Femur (tissue), 1 donor: ENCODE results near the gene GPC3.
"Not testable (repeated sequence)": the region's sequence is repeated elsewhere in the genome, so short reads cannot be mapped to it uniquely, and the experiment has no call there.

Experiments used
- DNase-seq: peaks from one replicate; pipeline ENCODE4 v3.0.0-alpha.2; 2017

Gene GPC3

DNA sequence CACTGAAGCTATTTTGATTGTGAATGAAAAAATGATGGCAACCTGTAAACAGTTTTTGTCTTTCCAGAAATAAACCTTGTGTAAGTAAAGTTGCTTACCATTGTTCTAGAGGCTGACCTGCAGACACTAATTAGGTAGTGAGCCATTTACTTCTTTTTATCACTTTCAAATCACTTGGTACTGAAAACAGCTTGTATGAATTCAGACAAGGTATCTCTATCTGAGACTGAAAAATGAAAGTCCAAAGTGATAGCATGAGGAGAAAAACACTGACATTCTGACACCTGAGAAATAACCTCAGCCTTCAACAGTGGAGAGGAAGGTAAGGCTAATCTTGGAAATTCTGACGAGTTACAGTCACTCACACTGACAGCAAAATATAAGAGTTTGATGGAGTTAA, 238.8 kb downstream of the GPC3 start:
- no peak for DNase-seq

DNA sequence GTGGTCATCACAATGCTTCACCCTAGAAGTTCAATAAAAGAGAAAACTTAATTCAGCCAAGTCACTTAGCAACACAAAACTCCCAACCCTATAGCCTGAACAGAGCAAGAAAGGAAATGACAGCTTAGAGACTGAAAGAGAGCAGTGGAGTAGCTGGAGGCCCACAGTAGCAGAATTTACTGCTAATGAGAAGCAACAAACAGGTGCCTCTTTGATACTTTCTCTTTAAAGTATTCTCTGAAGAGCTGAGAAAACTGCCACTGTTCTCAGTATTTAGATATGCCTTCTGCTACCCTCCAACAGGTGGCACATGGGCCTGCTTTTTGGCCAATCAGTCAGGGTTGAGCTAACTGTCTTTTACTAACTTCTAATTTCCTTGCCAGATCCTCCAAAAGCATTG, 240.0 kb downstream of the GPC3 start:
- no peak for DNase-seq

DNA sequence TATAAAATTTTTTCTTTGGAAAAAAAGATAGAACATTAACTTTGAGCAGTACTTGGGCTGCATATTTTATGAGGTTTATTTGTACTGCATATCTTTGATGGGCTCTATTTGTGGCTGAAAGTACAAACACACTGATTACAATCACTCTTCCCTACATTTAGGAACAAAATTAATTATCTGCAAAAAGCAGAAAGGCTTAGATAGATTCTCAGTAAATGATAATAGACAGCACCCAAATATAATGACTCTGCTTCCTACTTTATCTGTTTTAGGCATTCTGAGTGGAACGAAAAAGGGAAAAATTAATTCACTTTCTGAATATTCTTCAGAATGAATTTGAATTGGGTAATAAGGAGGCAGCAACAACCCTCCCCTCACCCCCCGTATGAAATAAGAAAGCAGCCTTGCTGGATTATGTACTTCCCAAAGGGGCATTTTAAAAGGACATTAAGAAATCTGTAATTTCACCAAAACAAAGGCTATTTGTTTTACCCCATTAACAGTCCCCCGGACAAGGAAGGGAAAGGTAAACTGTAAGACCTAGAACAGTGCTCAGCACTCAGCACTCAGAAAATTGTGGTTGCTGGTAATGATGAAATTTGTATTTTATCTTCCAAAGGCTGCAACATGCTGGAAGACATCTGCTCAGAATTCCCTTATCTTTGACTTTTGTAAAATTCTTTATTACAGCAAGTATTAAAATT, 242.6 kb downstream of the GPC3 start:
- DNase-seq: no peak

DNA sequence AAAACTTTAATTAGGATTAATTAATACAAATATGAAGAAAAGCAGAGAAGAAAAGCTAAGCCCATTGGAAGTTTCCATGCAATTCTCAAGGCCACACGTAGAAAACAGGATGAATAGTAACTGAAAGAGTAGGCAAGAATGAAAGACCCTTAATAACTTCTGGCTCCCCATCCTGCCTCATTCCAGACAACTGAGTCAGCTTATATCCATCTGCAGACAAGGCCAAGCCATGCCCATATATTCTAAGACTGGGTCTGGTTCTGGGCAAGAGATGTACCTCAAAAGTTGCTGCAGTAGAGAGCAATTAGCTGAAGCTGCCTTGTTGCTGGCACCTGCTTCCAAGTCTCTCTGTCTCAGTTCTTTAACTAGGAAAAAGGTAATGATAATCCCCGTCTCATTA, 244.1 kb downstream of the GPC3 start:
- DNase-seq: no peak

DNA sequence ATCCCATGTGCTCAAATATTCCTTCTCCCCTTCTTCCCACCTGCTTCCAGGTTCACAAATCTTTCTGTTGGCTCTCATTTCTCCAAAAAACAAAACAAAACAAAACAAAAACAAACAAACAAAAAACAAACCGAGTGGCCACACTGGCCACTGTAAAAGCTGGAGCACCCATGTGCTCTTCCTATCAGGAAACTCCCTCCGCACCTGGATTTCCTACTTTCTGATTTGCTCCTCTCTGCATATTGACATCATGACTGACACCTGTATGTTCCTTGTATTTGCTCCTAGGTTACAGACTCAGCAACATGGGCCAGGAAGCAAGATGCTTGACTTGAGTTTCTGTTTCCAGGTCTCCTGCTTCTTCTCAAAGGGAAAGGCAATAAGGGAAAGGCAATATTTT, 258.8 kb downstream of the GPC3 start:
- DNase-seq: no peak

DNA sequence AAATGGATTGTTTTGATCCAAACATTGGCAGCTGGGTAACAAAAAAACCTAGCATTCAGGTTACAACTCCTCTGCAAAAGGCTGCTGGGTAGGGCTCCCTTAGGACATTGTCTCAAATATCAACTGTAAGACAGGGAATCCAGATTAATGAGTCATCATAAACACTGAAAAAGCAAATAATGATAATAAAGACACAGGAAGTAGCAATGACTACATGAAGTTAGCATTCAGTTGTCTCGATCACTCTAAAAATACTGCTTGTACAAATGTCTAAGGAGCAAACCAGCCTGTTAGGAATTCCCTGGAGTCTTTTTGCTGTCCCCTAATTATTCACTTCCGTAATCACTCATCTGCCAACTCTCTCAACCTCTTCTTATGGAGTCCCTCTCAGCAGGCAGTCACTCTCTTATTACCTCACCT, 259.2 kb downstream of the GPC3 start:
- no peak for DNase-seq

DNA sequence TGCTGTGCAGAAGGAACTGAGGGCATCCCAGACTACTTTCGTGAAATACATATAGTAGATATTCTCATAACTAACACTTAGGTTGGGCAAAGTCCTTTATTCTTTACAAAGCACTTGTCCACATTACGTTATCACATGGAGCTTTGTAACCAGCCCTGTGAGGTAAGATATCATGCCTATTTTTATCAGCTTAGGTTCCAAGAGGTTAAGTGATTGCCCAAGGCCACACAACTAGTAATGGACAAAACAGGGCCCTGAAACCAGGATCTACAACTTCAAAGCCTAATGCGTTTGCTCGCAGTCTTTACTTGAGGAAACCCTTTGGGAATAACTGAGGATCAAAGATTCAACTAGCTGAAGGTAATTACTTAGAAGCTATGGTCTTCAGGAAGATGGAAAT, 261.5 kb downstream of the GPC3 start:
- DNase-seq: no peak

DNA sequence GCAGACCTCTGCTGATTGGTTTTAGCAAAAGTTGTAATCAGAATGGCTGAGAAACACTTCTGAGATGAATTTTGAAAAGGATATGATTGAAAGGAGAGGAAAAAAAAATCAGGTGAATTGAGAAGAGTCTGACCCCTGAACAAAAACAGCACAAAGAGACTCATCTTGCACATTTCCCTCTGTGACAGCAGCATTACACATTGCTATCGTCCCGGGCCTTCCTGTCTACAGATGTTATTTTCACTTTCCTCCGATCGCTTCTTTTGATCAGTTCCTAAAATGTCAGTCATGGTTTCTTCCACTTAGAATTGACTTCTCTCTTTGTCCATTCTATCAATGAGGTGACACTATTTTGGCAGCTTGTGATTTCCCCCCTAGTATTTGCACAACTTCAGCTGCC, 262.6 kb downstream of the GPC3 start:
- DNase-seq: no peak

DNA sequence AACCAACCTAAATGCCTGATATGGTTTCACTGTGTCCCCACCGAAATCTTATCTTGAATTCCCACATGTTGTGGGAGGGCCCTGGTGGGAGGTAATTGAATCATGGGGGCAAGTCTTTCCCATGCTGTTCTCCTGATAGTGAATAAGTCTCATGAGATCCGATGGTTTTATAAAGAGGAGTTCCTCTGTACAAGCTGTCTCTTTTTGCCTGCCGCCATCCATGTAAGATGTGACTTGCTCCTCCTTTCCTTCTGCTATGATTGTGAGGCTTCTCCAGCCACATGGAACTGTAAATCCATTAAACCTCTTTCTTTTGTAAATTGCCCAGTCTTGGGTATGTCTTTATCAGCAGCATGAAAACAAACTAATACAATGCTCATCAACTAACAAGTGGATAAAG, 265.1 kb downstream of the GPC3 start:
- not testable (repeated sequence) for DNase-seq

DNA sequence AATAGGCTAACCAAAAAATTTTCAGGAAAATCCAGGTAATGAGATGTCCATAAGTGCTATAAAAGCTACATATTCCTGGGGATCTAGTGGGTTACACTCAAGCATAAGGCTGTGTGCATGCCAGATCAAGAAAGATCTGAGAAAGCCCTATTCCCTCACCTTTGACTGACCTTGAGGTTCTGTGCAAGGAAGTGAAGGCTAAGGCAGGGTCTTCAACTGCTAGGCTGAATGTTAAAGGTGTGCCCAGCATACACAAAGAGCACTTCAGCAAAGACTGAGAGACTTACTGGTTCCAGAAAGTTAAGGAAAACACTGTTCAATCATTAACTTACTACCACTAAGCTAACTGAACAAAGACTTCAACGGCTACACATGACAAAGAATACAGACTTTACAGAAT, 269.7 kb downstream of the GPC3 start:
- no peak for DNase-seq

DNA sequence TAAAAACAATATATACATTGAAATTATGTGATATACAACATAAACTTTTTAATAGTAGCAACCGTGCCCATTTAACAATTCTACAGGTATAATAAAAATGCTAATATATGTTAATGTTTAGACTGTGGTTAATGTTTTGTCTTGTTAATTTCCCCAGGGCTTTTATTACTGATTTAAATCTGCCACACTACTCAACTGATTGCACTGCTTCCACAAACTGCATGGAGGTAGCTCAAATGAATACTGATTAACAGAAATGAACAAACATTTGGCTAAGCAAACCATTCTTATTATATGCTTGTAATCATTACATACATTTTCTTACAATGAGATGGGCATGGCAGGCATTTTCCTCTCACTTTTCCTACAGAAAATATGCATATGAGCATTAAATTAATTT, 275.9 kb downstream of the GPC3 start:
- DNase-seq: no peak

DNA sequence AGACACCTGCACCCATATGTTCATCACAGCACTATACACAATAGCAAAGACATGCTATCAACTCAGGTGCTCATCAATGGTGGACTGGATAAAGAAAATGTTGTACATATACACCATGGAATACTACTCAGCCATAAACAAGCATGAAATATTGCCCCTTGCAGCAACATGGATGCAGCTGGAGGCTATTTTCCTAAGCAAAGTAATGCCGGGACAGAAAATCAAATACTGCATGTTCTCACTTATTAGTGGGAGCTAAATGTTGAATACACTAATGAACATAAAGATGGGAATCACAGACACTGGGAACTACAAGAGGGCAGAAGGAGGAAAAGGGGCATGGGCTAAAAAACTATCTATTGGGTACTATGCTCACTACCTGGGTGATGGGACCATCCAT, 278.5 kb downstream of the GPC3 start:
- no peak for DNase-seq

DNA sequence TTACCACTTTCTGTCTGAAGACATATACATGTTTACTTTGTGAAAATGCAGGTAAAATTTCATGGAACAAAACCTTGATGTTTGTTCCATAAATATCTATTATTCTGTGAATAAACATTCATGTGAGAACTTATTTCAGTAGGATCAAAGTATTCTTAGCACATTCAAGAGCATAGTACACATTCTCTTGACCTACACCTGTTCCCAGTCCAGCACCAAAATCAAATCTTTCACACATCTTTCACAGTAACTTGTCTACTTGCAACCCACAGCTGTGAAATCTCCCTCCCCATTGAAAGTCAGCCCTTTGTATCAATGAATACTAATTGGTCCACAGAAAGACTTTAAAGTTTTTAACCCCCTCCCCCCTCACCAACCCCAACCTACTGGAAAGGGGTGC, 283.2 kb downstream of the GPC3 start:
- DNase-seq: no peak

DNA sequence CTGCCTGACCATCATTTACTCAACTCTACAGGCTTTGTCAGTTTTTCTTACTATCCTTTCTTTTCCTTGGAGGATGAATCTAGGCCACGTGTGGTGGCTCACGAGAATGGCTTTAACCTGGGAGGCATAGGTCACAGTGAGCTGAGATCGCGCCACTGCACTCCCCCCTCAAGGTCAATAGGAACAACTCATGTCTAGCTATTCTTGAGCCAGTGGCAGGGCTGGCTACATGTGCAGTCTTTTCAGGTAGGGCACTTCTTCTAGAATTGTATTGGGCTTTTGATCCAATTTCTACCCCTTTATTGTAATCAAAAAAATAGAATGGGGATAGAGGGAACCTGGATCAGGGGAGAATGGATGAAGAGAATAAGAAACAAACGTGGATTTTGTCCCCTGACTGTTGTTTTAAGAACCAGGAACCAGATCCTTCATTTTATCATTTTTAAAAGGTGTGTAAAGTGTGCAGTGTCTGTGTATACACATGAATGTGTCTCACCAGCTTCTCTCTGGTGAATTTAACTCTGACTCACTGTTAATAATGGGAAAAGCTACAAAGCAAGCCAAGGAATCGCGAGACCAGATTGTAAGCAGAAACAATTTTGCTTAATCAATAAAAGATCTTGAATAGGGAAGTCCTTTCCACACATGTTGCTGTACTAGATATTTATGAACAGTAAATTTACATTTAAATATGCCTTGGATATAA, 286.2 kb downstream of the GPC3 start:
- no peak for DNase-seq

DNA sequence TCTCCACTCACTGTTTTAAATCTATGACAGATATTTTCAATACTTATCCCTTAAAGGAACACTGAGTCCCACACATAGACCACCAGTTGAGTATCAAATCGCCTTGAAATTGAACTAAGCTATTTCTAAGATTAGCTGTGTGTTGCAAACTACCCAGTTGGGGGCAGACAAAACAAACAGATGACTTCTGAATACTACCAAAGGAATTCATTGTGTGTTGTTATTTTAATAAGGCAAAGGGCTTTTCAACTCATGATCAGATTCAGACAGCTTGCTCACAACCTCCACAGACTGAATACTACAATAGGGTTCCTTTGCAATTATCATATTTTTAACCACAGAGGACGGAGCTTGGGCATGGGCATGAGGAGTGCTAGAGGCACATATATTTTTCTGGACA, 287.1 kb downstream of the GPC3 start:
- no peak for DNase-seq

DNA sequence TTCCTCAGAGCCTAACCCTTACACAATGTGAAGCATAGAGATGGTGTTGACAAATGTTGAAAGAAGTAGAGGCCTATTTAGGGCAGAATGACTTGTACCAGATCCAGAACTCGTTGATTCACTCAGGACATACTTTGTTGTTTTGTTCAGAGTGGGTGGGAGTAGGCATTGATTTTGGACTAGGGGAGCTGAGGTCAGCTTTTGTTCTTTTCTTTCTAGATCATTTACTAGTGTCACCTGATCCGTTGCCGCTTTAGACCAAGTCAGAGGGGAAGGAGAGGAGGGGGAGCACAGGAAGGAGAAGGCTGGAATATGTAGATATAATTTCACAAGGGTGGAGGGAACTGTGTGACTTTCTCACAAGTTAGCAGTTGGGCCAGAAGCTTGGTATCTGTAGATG, 287.7 kb downstream of the GPC3 start:
- no peak for DNase-seq

DNA sequence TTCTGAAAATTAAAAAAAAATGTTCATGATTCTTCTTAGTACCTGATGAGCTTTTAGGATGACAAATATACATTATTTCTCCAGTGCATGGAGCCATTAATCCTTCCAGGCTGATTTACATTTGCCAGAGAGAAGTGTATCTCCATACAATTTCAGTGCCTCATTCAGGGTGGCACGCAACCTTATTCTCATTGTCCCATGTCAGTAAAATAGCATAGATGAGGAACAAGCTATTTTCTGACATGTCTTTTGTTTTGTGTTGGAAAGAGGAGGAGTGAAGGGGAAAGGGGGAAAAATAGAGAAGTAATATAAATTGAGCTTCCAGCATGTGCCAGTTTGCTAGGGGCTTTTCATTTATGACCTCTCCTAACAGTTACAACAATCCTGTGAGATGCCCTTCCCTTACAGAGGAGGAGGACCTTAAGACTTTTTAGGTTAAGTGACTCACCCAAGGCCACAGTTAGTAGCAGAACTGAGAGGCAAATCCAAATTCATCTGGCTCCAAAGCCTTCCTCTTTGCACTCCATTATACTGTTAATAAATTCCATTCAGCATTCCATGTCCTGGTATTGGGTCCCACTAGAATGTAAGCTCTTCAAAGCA, 295.3 kb downstream of the GPC3 start:
- no peak for DNase-seq

DNA sequence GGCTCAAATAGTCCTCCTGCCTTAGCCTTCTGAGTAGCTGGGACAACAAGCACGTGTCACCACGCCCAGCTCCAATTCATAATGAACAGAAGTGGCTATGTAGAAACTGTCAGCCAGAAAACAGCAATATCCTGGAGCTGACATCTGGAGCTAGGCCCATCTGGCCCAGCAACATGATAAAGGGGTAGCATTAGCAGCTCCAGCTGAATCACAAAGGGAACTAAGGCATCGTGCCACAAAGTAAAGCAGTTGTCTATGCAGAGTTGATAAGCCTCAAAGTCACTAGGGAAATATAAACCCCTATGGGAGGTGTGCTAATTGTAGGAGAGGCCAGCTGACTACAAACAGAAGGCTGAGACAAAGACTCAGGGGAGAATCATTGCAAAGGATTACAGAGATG, 299.6 kb downstream of the GPC3 start:
- DNase-seq: no peak

DNA sequence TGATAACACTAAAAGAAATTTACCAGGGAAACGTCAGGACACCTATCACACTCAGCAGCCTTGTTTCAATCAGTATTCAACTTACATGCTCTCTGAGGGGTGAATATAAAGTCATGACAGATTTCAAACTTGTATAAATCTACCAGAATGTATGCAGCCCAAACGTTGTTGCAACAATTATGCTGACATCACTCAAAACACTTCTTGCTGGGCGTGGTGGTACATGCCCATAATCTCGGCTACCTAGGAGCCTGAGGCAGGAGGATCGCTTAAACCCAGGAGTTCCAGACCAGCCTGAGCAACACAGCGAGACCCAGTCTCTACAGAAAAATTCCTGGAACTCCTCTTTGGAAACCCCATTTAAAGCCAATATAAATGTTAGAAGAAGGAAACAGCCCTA, 303.5 kb downstream of the GPC3 start:
- no peak for DNase-seq

DNA sequence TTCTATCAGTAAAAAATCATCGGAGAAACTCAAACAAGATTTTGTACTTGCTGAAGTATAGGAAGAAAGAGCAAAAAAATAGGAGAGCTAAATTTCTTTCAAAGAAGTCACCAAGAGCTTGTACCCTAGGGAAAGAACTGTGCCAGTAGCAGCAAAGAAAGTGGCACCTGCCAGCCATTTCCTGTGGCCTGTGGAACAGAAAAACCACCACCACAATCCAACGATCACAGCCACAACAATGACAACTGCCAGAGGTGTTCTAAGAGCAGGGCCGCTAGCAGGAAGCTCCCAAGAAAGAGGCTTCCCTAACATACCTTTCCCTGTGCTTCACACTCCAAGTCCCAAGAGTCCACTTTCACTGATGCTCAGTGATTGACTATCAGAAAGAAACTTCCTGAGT, 304.0 kb downstream of the GPC3 start:
- DNase-seq: no peak

DNA sequence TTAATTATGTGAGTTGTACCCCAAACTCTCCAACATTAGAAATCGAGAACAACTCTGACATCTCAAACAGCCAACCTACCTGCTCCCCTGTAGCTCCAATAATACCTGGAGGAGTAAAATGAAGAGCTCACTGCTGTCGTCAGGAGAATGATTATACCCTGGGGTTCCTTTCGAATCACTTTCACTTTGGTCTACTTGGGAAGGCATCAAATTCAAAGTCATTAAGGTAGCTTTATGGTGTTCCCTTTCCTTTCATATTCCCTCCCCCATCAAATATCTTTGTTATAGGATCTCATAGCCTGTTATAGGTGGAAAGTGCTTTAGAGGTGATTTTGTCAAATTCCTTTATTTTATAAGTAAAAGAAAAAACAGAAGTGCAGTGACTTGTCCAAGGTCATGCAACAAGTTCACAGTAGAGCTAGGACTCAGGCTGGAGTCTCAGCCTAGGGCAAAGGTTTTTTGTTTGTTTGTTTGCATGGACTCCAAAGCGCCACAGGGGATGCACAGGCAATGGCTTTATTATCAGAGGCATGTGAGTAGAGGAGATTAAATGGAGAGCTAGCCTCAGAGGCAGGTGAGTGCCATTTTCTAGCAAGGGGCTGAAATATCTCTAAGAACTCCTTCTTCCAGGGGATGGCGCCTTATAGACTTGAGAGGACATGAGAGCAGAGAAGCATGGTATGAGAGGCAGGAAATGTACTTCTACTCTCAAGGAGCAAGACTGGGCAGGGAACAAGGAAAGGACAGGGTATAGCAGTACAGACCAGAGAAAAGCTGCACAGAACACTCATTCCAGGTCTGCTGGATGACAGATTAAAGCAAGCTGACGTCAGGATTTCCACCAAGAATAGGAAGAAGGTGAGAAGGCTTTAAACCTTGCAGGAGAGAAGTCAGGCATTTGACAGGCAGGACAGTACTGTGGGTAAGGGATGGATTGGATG, 308.0 kb downstream of the GPC3 start:
- no peak for DNase-seq

DNA sequence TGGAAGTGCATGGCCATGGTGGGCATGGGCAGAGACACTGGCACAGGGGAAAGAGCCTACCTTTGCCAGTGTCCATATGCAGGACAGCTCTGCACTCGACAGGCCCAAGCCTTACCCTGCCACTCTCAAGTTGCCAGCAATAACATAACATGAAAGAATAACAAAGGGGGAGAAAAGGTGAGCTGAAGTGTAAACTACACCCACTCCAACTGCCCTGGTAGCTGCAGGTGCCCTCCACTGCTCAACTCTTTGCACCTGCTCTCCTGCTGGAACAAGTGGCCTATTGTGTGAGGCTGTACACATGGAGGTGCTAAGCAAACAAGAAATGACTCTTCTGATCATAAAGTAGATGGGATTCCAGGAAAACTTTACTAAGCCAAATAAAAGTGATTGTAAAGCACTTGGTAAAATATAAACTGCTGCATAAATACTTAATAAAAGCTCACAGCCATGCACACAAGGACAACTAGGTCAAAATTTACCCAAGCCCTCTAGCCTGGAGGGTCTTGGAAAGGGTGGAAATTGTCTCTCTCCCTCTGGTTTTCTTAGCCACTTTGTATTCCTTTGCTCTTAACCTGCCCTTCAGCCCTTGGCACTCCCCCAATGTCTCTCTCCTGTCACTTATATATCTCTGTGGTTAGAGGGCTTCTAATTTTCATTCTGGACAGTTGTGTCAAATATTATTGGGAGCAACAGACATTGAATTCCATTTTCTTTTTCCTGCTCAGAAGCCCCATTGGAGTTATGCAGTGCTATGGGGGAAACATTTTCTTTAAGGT, 308.9 kb downstream of the GPC3 start:
- no peak for DNase-seq
